Upper lobe of right lung (tissue), 1 donor: ENCODE results near the gene ARHGAP33. TPM values are rescaled to one million over a fixed set of nuclear protein-coding genes. Genes with fewer than 3 reads are reported as not detected.

Experiments used
- ATAC-seq: fragments of 200-7000 bp; cut with Tn5 transposase; one replicate; pipeline ENCODE4 v1.9.1; 2020; ENCODE audit warnings: mild to moderate bottlenecking, moderate library complexity
- DNase-seq: peaks from one replicate; pipeline ENCODE4 v3.0.0-alpha.2; 2020
- H3K27ac ChIP-seq: fragments of 200-600 bp; one replicate; pipeline ENCODE4 v1.8.0; 2022
- H3K27me3 ChIP-seq: fragments of 200-600 bp; one replicate; pipeline ENCODE4 v1.8.0; 2022; ENCODE audit warnings: mild to moderate bottlenecking
- H3K36me3 ChIP-seq: fragments of 200-600 bp; one replicate; pipeline ENCODE4 v1.8.0; 2022
- H3K4me1 ChIP-seq: fragments of 200-600 bp; one replicate; pipeline ENCODE4 v1.8.0; 2022
- H3K4me3 ChIP-seq: fragments of 200-600 bp; one replicate; pipeline ENCODE4 v1.8.0; 2022; ENCODE audit warnings: mild to moderate bottlenecking
- H3K9me3 ChIP-seq: fragments of 200-600 bp; one replicate; pipeline ENCODE4 v1.8.0; 2022
- CTCF ChIP-seq: fragments of 200-600 bp; IDR thresholded peaks from one replicate; pipeline ENCODE4 v1.8.0; 2022; ENCODE audit warnings: antibody characterized with exemption
- intact Hi-C: fragments of 100-400 bp; cut with DNase I; formaldehyde crosslinking; loops from one replicate; pipeline ENCODE4 v1.11.0; 2022
- total RNA-seq: library from RNA; stranded (reverse); fragmentation: NEBNext Ultra II Directional; extraction: Animal tissue kit (Norgen Biotek cat#: 25700); gene quantifications from one replicate; pipeline ENCODE4 v1.2.1, GENCODE V29; 2021
- donor health status: DM: no; HTN: yes; CAD: no; lungs with severe emphysema.

The ARHGAP33 gene
- total RNA-seq, 1 donor from 2014 or later: 6.8 TPM

GRCh38 chr19:35757749-35758608 is 17.4 kb upstream of the ARHGAP33 start, which contains the start of gene PROSER3:
Gene PROSER3, plus strand, starts transcription at chr19:35758176. Its CDS starts 40 bp downstream, at chr19:35758216.
- DNase-seq (peak; percentile 99), ATAC-seq (peak; percentile 97)
- H3K27me3 ChIP-seq: no peaks in the 10 kb centered on the region
- intact Hi-C loops: no loop called here
- H3K4me1 ChIP-seq: peaks cover 18% of the 10 kb centered on the region
- TF ChIP-seq CTCF: no peak
- H3K9me3 ChIP-seq: no peaks in the 10 kb centered on the region
- H3K4me3 ChIP-seq: peak within 1 kb of the TSS; percentile 98
- H3K36me3 ChIP-seq: peaks cover 28% of the 10 kb centered on the region
- peak within 1 kb of the TSS; percentile 98 for H3K27ac ChIP-seq

- peaks cover 18% of the 10 kb centered on the region for H3K4me1 ChIP-seq
- peaks cover 29% of the 10 kb centered on the region for H3K36me3 ChIP-seq
- no peak overlapping the region for H3K4me3 ChIP-seq
- no peak for TF ChIP-seq CTCF
- ATAC-seq (no peak), DNase-seq (no peak)
- no peaks in the 10 kb centered on the region for H3K9me3 ChIP-seq
- H3K27me3 ChIP-seq: no peaks in the 10 kb centered on the region
- H3K27ac ChIP-seq: no peak overlapping the region
- intact Hi-C loops: no loop called here
Observed at GRCh38 chr19:35759697-35760096, 15.7 kb upstream of the ARHGAP33 start.

GRCh38 chr19:35760711-35761349 is 14.5 kb upstream of the ARHGAP33 start:
- H3K9me3 ChIP-seq: no peaks in the 10 kb centered on the region
- no peak overlapping the region for H3K4me3 ChIP-seq
- peaks cover 35% of the 10 kb centered on the region for H3K36me3 ChIP-seq
- H3K4me1 ChIP-seq: peaks cover 18% of the 10 kb centered on the region
- no peak overlapping the region for H3K27ac ChIP-seq
- TF ChIP-seq CTCF: no peak
- intact Hi-C loops: no loop called here
- no peaks in the 10 kb centered on the region for H3K27me3 ChIP-seq
- ATAC-seq (no peak), DNase-seq (no peak)

GRCh38 chr19:35764432-35765315 is 10.7 kb upstream of the ARHGAP33 start:
- Histone ChIP-seq H3K9me3 (no peaks in the 10 kb centered on the region), H3K4me1 (no peaks in the 10 kb centered on the region), H3K36me3 (peaks cover 35% of the 10 kb centered on the region), H3K27me3 (no peaks in the 10 kb centered on the region), H3K4me3 (no peak overlapping the region), H3K27ac (no peak overlapping the region)
- DNase-seq: no peak
- TF ChIP-seq CTCF: no peak
- intact Hi-C loops: no loop called here
- ATAC-seq: no peak

- ATAC-seq (peak; percentile 5), DNase-seq (peak; percentile 61)
- Histone ChIP-seq H3K27ac (no peak overlapping the region), H3K4me3 (no peak overlapping the region), H3K4me1 (no peaks in the 10 kb centered on the region), H3K36me3 (peaks cover 34% of the 10 kb centered on the region), H3K9me3 (no peaks in the 10 kb centered on the region), H3K27me3 (no peaks in the 10 kb centered on the region)
- intact Hi-C loops: no loop called here
- TF ChIP-seq CTCF: no peak
Observed at GRCh38 chr19:35766571-35767104, 8.7 kb upstream of the ARHGAP33 start.
